Measurements from ENCODE around the gene CABCOCO1. TPM values are rescaled to one million over a fixed set of nuclear protein-coding genes. Genes with fewer than 3 reads are reported as not detected.

Gene CABCOCO1
- total RNA-seq, 4 donors from 2014 or later = not detected

- WGBS, 2 donors = 90 to 94% methylated on average over 4 of the region's 4 CpGs
- Histone ChIP-seq H3K27me3 (no peaks in the 10 kb centered on the region), H3K9me3 (no peaks in the 10 kb centered on the region), H3K36me3 (no peaks in the 10 kb centered on the region), H3K4me3 (no peak overlapping the region), H3K27ac (no peak overlapping the region), H3K4me1 (no peaks in the 10 kb centered on the region)
- TF ChIP-seq CTCF (IDR thresholded peaks at IDR 0.05) (no peak), EP300 (IDR thresholded peaks at IDR 0.05) (no peak), POLR2A (IDR thresholded peaks at IDR 0.05) (no peak)
- DNase-seq (ENCODE audit: low spot score in 2 of 2) = no peak
Observed at GRCh38 chr10:61698968-61699655, 36.4 kb downstream of the CABCOCO1 start.

- H3K4me3 ChIP-seq = no peak overlapping the region
- H3K4me1 ChIP-seq = no peaks in the 10 kb centered on the region
- H3K27me3 ChIP-seq = no peaks in the 10 kb centered on the region
- H3K9me3 ChIP-seq = no peaks in the 10 kb centered on the region
- no peak overlapping the region for H3K27ac ChIP-seq
- H3K36me3 ChIP-seq = no peaks in the 10 kb centered on the region
- no peak for DNase-seq (ENCODE audit: low spot score in 2 of 2)
- WGBS, 2 donors = 33 to 43% methylated on average over 2 of the region's 2 CpGs
- TF ChIP-seq POLR2A (IDR thresholded peaks at IDR 0.05) = no peak
- TF ChIP-seq CTCF (IDR thresholded peaks at IDR 0.05) = no peak
Observed at GRCh38 chr10:61701055-61701705, 38.5 kb downstream of the CABCOCO1 start.

- Histone ChIP-seq H3K9me3 (no peaks in the 10 kb centered on the region), H3K27ac (no peak overlapping the region), H3K36me3 (no peaks in the 10 kb centered on the region), H3K4me1 (no peaks in the 10 kb centered on the region), H3K4me3 (no peak overlapping the region), H3K27me3 (no peaks in the 10 kb centered on the region)
- TF ChIP-seq CTCF (IDR thresholded peaks at IDR 0.05) = no peak
- TF ChIP-seq EP300 (IDR thresholded peaks at IDR 0.05) = no peak
- no peak for TF ChIP-seq POLR2A (IDR thresholded peaks at IDR 0.05)
- DNase-seq (ENCODE audit: low spot score in 2 of 2) = no peak
- WGBS, 2 donors = 43 to 56% methylated on average over 2 of the region's 2 CpGs
Observed at GRCh38 chr10:61701706-61702105, 39.0 kb downstream of the CABCOCO1 start.

- DNase-seq (ENCODE audit: low spot score in 2 of 2) = no peak
- H3K4me3 ChIP-seq = no peak overlapping the region
- no peaks in the 10 kb centered on the region for H3K9me3 ChIP-seq
- H3K4me1 ChIP-seq = no peaks in the 10 kb centered on the region
- TF ChIP-seq EP300 (IDR thresholded peaks at IDR 0.05) (no peak), CTCF (IDR thresholded peaks at IDR 0.05) (no peak), POLR2A (IDR thresholded peaks at IDR 0.05) (no peak)
- H3K36me3 ChIP-seq = no peaks in the 10 kb centered on the region
- H3K27ac ChIP-seq = no peak overlapping the region
- WGBS, 2 donors = 62 to 73% methylated on average over 2 of the region's 2 CpGs
- no peaks in the 10 kb centered on the region for H3K27me3 ChIP-seq
Observed at GRCh38 chr10:61702584-61702983, 39.9 kb downstream of the CABCOCO1 start.

GRCh38 chr10:61705022-61705613 lies 42.4 kb downstream of the CABCOCO1 start:
- Histone ChIP-seq H3K27ac (no peak overlapping the region), H3K36me3 (no peaks in the 10 kb centered on the region), H3K4me1 (peaks cover 0 to 7% (median 0%) of the 10 kb centered on the region in 4 donors), H3K27me3 (no peaks in the 10 kb centered on the region), H3K4me3 (no peak overlapping the region), H3K9me3 (no peaks in the 10 kb centered on the region)
- WGBS, 2 donors = 97% methylated on average over 1 of the region's 1 CpG
- DNase-seq (ENCODE audit: low spot score in 2 of 2) = no peak
- no peak for TF ChIP-seq CTCF (IDR thresholded peaks at IDR 0.05)
- TF ChIP-seq EP300 (IDR thresholded peaks at IDR 0.05) = no peak
- no peak for TF ChIP-seq POLR2A (IDR thresholded peaks at IDR 0.05)
